Measurements from ENCODE around the gene FLOT1. TPM values are rescaled to one million over a fixed set of nuclear protein-coding genes. Genes with fewer than 3 reads are reported as not detected.

FLOT1 gene
- total RNA-seq, 1 experiment from 2014 or later = 111 TPM

DNA sequence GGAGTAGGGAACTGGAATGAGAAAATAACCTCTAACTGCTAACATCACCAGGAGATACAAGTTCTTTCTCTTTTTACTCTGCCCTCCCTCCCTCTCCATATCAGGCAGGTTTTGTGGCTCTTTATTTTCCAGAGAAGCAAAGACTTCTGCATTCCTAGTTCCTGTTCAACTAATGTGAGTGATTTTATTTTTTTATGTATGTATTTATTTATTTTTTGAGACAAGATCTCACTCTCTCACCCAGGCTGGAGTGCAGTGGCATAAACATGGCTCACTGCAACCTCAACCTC is 7.8 kb upstream of the FLOT1 start:
- Histone ChIP-seq H3K27ac (ENCODE audit: insufficient read length, low read depth, low read length) (no peak overlapping the region), H2BK12ac (ENCODE audit: insufficient read length, low read depth, low read length) (no peak overlapping the region), H4K20me1 (ENCODE audit: control insufficient read depth, insufficient read depth, insufficient read length) (no peaks in the 10 kb centered on the region), H3K23me2 (ENCODE audit: insufficient read length, low read depth, low read length, poor library complexity, severe bottlenecking) (no peaks in the 10 kb centered on the region), H4K91ac (ENCODE audit: insufficient read length, low read depth, low read length) (no peak overlapping the region), H4K8ac (replicated peaks; ENCODE audit: insufficient read length, low read depth, low read length) (no peak overlapping the region), H2BK120ac (ENCODE audit: low read depth, low read length, poor library complexity, severe bottlenecking) (no peak overlapping the region), H2BK15ac (ENCODE audit: low read depth, low read length) (no peak overlapping the region), H2BK5ac (ENCODE audit: insufficient read length, low read length) (no peak overlapping the region), H2BK20ac (ENCODE audit: low read depth, low read length, poor library complexity, severe bottlenecking) (no peak overlapping the region), H3T11ph (ENCODE audit: low read length) (no peak overlapping the region), H3K9me3 (ENCODE audit: control insufficient read depth, low read depth, low read length) (no peaks in the 10 kb centered on the region), H3K18ac (ENCODE audit: insufficient read length, low read depth, low read length) (no peak overlapping the region), H3K79me1 (ENCODE audit: insufficient read depth, low read depth, low read length, poor library complexity, severe bottlenecking) (no peaks in the 10 kb centered on the region), H3K9ac (ENCODE audit: extremely low read depth, insufficient read length, low read length) (no peak overlapping the region), H2AK5ac (ENCODE audit: insufficient read length, low read length) (no peak overlapping the region), H3K56ac (ENCODE audit: insufficient read length, low read depth, low read length) (no peak overlapping the region), H2AFZ (ENCODE audit: low read length) (no peak overlapping the region), H3K4me1 (ENCODE audit: insufficient read depth, low read length) (peaks cover under 1% of the 10 kb centered on the region; the same call in 1 of the 2 replicates), H3K79me2 (ENCODE audit: insufficient read depth, low read length) (no peaks in the 10 kb centered on the region), H3K23ac (ENCODE audit: insufficient read length, low read depth, low read length) (no peak overlapping the region), H3K27me3 (ENCODE audit: insufficient read depth, low read length) (no peaks in the 10 kb centered on the region; the same call in 1 of the 2 replicates), H3K4ac (ENCODE audit: low read depth, low read length) (no peak overlapping the region), H3K4me2 (ENCODE audit: insufficient read depth, insufficient read length, low read length) (no peak overlapping the region), H4K5ac (ENCODE audit: insufficient read length, low read depth, low read length) (no peak overlapping the region), H3K14ac (ENCODE audit: insufficient read depth, low read length) (no peak overlapping the region)
- Mint-ChIP-seq H3K4me1 (peaks cover 13 to 24% of the 10 kb centered on the region in 2 experiments), H3K4me3 (no peak overlapping the region), H3K36me3 (ENCODE audit: insufficient read depth in 1 of 3, low read depth in 3 of 3) (no peaks in the 10 kb centered on the region), H3K9me3 (no peaks in the 10 kb centered on the region), H3K27ac (no peak overlapping the region), H3K27me3 (ENCODE audit: low read depth) (peaks cover 3% of the 10 kb centered on the region; the same call in 1 of the 2 replicates)
- no peak for DNase-seq
- TF ChIP-seq, protein P1, sequence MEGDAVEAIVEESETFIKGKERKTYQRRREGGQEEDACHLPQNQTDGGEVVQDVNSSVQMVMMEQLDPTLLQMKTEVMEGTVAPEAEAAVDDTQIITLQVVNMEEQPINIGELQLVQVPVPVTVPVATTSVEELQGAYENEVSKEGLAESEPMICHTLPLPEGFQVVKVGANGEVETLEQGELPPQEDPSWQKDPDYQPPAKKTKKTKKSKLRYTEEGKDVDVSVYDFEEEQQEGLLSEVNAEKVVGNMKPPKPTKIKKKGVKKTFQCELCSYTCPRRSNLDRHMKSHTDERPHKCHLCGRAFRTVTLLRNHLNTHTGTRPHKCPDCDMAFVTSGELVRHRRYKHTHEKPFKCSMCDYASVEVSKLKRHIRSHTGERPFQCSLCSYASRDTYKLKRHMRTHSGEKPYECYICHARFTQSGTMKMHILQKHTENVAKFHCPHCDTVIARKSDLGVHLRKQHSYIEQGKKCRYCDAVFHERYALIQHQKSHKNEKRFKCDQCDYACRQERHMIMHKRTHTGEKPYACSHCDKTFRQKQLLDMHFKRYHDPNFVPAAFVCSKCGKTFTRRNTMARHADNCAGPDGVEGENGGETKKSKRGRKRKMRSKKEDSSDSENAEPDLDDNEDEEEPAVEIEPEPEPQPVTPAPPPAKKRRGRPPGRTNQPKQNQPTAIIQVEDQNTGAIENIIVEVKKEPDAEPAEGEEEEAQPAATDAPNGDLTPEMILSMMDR (conservative IDR thresholded peaks at IDR 0.05) = no peak

All from H9 (cell line).